ENCODE data around the gene FAT2. TPM values are rescaled to one million over a fixed set of nuclear protein-coding genes. Genes with fewer than 3 reads are reported as not detected.
A peak's percentile ranks its signal among the peaks of the same experiment; 100 is the strongest.

The FAT2 gene
- total and polyA plus RNA-seq, 2 experiments from 2014 or later, result 0.06 to 0.59 TPM

DNA sequence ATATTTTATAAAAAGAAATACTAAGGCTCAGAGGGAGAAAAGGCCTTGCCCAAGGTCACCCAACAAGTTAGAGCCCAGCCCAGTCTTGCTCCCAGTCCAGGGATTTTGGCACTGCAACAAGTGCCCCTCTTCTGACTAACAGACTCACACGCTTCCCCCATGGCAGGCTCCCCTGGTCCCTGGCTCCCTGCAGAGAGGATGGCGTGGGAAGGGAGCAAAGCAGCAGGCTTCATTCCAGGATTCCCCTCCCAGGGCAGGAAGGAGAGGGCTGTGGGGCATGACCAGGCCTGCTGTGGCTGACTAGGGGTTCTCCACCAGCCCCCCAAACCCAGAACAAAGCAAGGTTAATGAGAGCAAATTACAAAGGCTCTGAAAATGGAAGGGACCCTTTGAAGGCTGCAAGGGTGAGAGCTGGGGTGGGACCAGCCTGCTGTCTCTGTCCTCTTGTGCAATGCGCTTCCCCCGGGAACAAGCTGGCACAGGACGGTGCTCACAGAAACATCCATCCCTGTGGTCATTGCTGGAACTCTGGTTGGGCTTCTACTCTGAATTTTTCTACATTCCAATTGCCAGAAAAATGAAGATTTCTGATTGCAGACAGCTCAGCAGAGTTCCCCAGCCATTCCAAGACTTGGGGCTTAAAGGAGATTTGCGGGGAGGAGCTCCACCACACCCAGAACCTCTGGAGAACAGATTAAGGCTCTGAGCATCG, 37.1 kb upstream of the FAT2 start:
- H3K27me3 ChIP-seq (ENCODE audit: insufficient read depth), result no peaks in the 10 kb centered on the region
- H3K9me3 Mint-ChIP-seq, result no peaks in the 10 kb centered on the region
- H3K27ac ChIP-seq (ENCODE audit: low read depth), result no peak overlapping the region
- H3F3A ChIP-seq (replicated peaks; ENCODE audit: low read depth), result no peaks in the 10 kb centered on the region
- DNase-seq (ENCODE audit: low spot score) (no peak), ATAC-seq (peak; percentile 26; the same call in 2 of the 3 replicates)
- no peak overlapping the region for H3K4me3 ChIP-seq
- H3K4me3 Mint-ChIP-seq, result no peak overlapping the region
- peaks cover 6% of the 10 kb centered on the region; the same call in 2 of the 3 replicates for H3K4me1 Mint-ChIP-seq
- H3K9me2 ChIP-seq (ENCODE audit: insufficient read depth), result no peaks in the 10 kb centered on the region
- H3K4me2 ChIP-seq, result no peak overlapping the region
- no peaks in the 10 kb centered on the region for H3K79me2 ChIP-seq (replicated peaks; ENCODE audit: insufficient read depth)
- no peak overlapping the region for H3K27ac Mint-ChIP-seq
- TF ChIP-seq ZNF331 (CRISPR knock-in tag; IDR thresholded peaks at IDR 0.05; ENCODE audit: low read depth) (no peak), EZH2phosphoT487 (IDR thresholded peaks at IDR 0.05; ENCODE audit: unreplicated experiment) (no peak), POLR2AphosphoS5 (IDR thresholded peaks at IDR 0.05; ENCODE audit: low read depth) (no peak), ZNF114 (CRISPR knock-in tag; IDR thresholded peaks at IDR 0.05) (no peak), JUNB (IDR thresholded peaks at IDR 0.05; ENCODE audit: unreplicated experiment) (no peak), STAT1 (IDR thresholded peaks at IDR 0.05; ENCODE audit: unreplicated experiment) (no peak), CREB1 (CRISPR knock-in tag; IDR thresholded peaks at IDR 0.05; ENCODE audit: low read depth) (no peak), NANOG (IDR thresholded peaks at IDR 0.05; ENCODE audit: borderline replicate concordance) (no peak), EZH2 (IDR thresholded peaks at IDR 0.05; ENCODE audit: low read depth, unreplicated experiment) (no peak)
- TF ChIP-seq, protein P1, sequence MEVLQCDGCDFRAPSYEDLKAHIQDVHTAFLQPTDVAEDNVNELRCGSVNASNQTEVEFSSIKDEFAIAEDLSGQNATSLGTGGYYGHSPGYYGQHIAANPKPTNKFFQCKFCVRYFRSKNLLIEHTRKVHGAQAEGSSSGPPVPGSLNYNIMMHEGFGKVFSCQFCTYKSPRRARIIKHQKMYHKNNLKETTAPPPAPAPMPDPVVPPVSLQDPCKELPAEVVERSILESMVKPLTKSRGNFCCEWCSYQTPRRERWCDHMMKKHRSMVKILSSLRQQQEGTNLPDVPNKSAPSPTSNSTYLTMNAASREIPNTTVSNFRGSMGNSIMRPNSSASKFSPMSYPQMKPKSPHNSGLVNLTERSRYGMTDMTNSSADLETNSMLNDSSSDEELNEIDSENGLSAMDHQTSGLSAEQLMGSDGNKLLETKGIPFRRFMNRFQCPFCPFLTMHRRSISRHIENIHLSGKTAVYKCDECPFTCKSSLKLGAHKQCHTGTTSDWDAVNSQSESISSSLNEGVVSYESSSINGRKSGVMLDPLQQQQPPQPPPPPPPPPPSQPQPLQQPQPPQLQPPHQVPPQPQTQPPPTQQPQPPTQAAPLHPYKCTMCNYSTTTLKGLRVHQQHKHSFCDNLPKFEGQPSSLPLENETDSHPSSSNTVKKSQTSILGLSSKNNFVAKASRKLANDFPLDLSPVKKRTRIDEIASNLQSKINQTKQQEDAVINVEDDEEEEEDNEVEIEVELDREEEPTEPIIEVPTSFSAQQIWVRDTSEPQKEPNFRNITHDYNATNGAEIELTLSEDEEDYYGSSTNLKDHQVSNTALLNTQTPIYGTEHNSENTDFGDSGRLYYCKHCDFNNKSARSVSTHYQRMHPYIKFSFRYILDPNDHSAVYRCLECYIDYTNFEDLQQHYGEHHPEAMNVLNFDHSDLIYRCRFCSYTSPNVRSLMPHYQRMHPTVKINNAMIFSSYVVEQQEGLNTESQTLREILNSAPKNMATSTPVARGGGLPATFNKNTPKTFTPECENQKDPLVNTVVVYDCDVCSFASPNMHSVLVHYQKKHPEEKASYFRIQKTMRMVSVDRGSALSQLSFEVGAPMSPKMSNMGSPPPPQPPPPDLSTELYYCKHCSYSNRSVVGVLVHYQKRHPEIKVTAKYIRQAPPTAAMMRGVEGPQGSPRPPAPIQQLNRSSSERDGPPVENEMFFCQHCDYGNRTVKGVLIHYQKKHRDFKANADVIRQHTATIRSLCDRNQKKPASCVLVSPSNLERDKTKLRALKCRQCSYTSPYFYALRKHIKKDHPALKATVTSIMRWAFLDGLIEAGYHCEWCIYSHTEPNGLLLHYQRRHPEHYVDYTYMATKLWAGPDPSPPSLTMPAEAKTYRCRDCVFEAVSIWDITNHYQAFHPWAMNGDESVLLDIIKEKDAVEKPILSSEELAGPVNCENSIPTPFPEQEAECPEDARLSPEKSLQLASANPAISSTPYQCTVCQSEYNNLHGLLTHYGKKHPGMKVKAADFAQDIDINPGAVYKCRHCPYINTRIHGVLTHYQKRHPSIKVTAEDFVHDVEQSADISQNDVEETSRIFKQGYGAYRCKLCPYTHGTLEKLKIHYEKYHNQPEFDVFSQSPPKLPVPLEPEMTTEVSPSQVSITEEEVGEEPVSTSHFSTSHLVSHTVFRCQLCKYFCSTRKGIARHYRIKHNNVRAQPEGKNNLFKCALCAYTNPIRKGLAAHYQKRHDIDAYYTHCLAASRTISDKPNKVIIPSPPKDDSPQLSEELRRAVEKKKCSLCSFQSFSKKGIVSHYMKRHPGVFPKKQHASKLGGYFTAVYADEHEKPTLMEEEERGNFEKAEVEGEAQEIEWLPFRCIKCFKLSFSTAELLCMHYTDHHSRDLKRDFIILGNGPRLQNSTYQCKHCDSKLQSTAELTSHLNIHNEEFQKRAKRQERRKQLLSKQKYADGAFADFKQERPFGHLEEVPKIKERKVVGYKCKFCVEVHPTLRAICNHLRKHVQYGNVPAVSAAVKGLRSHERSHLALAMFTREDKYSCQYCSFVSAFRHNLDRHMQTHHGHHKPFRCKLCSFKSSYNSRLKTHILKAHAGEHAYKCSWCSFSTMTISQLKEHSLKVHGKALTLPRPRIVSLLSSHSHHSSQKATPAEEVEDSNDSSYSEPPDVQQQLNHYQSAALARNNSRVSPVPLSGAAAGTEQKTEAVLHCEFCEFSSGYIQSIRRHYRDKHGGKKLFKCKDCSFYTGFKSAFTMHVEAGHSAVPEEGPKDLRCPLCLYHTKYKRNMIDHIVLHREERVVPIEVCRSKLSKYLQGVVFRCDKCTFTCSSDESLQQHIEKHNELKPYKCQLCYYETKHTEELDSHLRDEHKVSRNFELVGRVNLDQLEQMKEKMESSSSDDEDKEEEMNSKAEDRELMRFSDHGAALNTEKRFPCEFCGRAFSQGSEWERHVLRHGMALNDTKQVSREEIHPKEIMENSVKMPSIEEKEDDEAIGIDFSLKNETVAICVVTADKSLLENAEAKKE (CRISPR knock-in tag; IDR thresholded peaks at IDR 0.05), result no peak
- TF ChIP-seq, protein P2, sequence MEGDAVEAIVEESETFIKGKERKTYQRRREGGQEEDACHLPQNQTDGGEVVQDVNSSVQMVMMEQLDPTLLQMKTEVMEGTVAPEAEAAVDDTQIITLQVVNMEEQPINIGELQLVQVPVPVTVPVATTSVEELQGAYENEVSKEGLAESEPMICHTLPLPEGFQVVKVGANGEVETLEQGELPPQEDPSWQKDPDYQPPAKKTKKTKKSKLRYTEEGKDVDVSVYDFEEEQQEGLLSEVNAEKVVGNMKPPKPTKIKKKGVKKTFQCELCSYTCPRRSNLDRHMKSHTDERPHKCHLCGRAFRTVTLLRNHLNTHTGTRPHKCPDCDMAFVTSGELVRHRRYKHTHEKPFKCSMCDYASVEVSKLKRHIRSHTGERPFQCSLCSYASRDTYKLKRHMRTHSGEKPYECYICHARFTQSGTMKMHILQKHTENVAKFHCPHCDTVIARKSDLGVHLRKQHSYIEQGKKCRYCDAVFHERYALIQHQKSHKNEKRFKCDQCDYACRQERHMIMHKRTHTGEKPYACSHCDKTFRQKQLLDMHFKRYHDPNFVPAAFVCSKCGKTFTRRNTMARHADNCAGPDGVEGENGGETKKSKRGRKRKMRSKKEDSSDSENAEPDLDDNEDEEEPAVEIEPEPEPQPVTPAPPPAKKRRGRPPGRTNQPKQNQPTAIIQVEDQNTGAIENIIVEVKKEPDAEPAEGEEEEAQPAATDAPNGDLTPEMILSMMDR (conservative IDR thresholded peaks at IDR 0.05; ENCODE audit: low read depth in 2 of 2), result no peak
- TF ChIP-seq, protein P3, sequence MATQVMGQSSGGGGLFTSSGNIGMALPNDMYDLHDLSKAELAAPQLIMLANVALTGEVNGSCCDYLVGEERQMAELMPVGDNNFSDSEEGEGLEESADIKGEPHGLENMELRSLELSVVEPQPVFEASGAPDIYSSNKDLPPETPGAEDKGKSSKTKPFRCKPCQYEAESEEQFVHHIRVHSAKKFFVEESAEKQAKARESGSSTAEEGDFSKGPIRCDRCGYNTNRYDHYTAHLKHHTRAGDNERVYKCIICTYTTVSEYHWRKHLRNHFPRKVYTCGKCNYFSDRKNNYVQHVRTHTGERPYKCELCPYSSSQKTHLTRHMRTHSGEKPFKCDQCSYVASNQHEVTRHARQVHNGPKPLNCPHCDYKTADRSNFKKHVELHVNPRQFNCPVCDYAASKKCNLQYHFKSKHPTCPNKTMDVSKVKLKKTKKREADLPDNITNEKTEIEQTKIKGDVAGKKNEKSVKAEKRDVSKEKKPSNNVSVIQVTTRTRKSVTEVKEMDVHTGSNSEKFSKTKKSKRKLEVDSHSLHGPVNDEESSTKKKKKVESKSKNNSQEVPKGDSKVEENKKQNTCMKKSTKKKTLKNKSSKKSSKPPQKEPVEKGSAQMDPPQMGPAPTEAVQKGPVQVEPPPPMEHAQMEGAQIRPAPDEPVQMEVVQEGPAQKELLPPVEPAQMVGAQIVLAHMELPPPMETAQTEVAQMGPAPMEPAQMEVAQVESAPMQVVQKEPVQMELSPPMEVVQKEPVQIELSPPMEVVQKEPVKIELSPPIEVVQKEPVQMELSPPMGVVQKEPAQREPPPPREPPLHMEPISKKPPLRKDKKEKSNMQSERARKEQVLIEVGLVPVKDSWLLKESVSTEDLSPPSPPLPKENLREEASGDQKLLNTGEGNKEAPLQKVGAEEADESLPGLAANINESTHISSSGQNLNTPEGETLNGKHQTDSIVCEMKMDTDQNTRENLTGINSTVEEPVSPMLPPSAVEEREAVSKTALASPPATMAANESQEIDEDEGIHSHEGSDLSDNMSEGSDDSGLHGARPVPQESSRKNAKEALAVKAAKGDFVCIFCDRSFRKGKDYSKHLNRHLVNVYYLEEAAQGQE (IDR thresholded peaks at IDR 0.05; ENCODE audit: unreplicated experiment), result no peak
- TF ChIP-seq, protein P4, sequence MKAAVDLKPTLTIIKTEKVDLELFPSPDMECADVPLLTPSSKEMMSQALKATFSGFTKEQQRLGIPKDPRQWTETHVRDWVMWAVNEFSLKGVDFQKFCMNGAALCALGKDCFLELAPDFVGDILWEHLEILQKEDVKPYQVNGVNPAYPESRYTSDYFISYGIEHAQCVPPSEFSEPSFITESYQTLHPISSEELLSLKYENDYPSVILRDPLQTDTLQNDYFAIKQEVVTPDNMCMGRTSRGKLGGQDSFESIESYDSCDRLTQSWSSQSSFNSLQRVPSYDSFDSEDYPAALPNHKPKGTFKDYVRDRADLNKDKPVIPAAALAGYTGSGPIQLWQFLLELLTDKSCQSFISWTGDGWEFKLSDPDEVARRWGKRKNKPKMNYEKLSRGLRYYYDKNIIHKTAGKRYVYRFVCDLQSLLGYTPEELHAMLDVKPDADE (IDR thresholded peaks at IDR 0.05), result no peak
- H3K36me3 Mint-ChIP-seq (ENCODE audit: low read depth), result no peaks in the 10 kb centered on the region
- H3K27me3 Mint-ChIP-seq (ENCODE audit: insufficient read depth, low read depth, poor library complexity), result peaks cover 2% of the 10 kb centered on the region
- H2AFZ ChIP-seq, result peak overlapping the region; percentile 72; the same call in 1 of the 2 replicates
- no peaks in the 10 kb centered on the region for H3K4me1 ChIP-seq (ENCODE audit: insufficient read depth)
- H3K36me3 ChIP-seq (ENCODE audit: insufficient read depth), result no peaks in the 10 kb centered on the region
- H4K20me1 ChIP-seq (replicated peaks; ENCODE audit: insufficient read depth), result no peaks in the 10 kb centered on the region
